H9 (cell line): Measurements from ENCODE around the gene VPS26A. TPM values are rescaled to one million over a fixed set of nuclear protein-coding genes. Genes with fewer than 3 reads are reported as not detected.

ENCODE experiments used
- DNase-seq: peaks from one replicate; pipeline ENCODE4 v3.0.0-alpha.2; 2017
- H2AFZ ChIP-seq: one replicate; pipeline ENCODE4 v1.6.1; 2013; ENCODE audit warnings: mild to moderate bottlenecking, low read length, control low read depth, moderate library complexity
- H2AK5ac ChIP-seq: 2 replicates; pipeline ENCODE4 v1.6.1; 2013; ENCODE audit warnings: low read length, control low read depth, mixed read lengths; ENCODE audit not compliant: insufficient read length
- H2BK120ac ChIP-seq: one replicate; pipeline ENCODE4 v1.6.1; 2013; ENCODE audit warnings: low read depth, mild to moderate bottlenecking, low read length, control low read depth, inconsistent platforms; ENCODE audit not compliant: poor library complexity, severe bottlenecking
- H2BK12ac ChIP-seq: 2 replicates; pipeline ENCODE4 v1.6.1; 2013; ENCODE audit warnings: low read length, control low read depth, mixed read lengths, low read depth; ENCODE audit not compliant: insufficient read length
- H2BK15ac ChIP-seq: 2 replicates; pipeline ENCODE4 v1.6.1; 2013; ENCODE audit warnings: low read depth, low read length, control low read depth
- H2BK20ac ChIP-seq: one replicate; pipeline ENCODE4 v1.6.1; 2013; ENCODE audit warnings: low read depth, mild to moderate bottlenecking, low read length, control low read depth, inconsistent platforms; ENCODE audit not compliant: poor library complexity, severe bottlenecking
- H2BK5ac ChIP-seq: 2 replicates; pipeline ENCODE4 v1.6.1; 2013; ENCODE audit warnings: low read length, control low read depth, mixed read lengths; ENCODE audit not compliant: insufficient read length
- H3K14ac ChIP-seq: 2 replicates; pipeline ENCODE4 v1.6.1; 2013; ENCODE audit warnings: low read length, control low read depth; ENCODE audit not compliant: insufficient read depth
- H3K18ac ChIP-seq: 2 replicates; pipeline ENCODE4 v1.6.1; 2013; ENCODE audit warnings: low read depth, mild to moderate bottlenecking, mixed read lengths, low read length, control low read depth; ENCODE audit not compliant: insufficient read length
- H3K23ac ChIP-seq: 2 replicates; pipeline ENCODE4 v1.6.1; 2013; ENCODE audit warnings: low read length, control low read depth, mixed read lengths, low read depth; ENCODE audit not compliant: insufficient read length
- H3K23me2 ChIP-seq: 2 replicates; pipeline ENCODE4 v1.6.1; 2013; ENCODE audit warnings: low read depth, mild to moderate bottlenecking, mixed read lengths, low read length, control low read depth; ENCODE audit not compliant: insufficient read length, poor library complexity, severe bottlenecking
- H3K27ac ChIP-seq: 2 replicates; pipeline ENCODE4 v1.5.1; 2013; ENCODE audit warnings: low read length, control low read depth, mixed read lengths, low read depth; ENCODE audit not compliant: insufficient read length
- H3K27me3 ChIP-seq: 2 replicates; pipeline ENCODE4 v1.6.1; 2013; ENCODE audit warnings: low read length, control low read depth, inconsistent platforms; ENCODE audit not compliant: insufficient read depth
- H3K4ac ChIP-seq: 2 replicates; pipeline ENCODE4 v1.6.1; 2013; ENCODE audit warnings: low read depth, mild to moderate bottlenecking, control low read depth, inconsistent platforms, low read length, moderate library complexity
- H3K4me1 ChIP-seq: 2 replicates; pipeline ENCODE4 v1.6.1; 2013; ENCODE audit warnings: low read length, control low read depth, inconsistent platforms; ENCODE audit not compliant: insufficient read depth
- H3K4me2 ChIP-seq: 2 replicates; pipeline ENCODE4 v1.6.1; 2013; ENCODE audit warnings: low read length, control low read depth, mixed read lengths; ENCODE audit not compliant: insufficient read length, insufficient read depth
- H3K56ac ChIP-seq: 2 replicates; pipeline ENCODE4 v1.6.1; 2013; ENCODE audit warnings: low read depth, mild to moderate bottlenecking, mixed read lengths, low read length, control low read depth; ENCODE audit not compliant: insufficient read length
- H3K79me1 ChIP-seq: 2 replicates; pipeline ENCODE4 v1.6.1; 2013; ENCODE audit warnings: low read depth, mild to moderate bottlenecking, moderate library complexity, low read length, control low read depth, inconsistent platforms; ENCODE audit not compliant: insufficient read depth, poor library complexity, severe bottlenecking
- H3K79me2 ChIP-seq: 2 replicates; pipeline ENCODE4 v1.6.1; 2013; ENCODE audit warnings: low read length, control low read depth, inconsistent platforms; ENCODE audit not compliant: insufficient read depth
- H3K9ac ChIP-seq: 2 replicates; pipeline ENCODE4 v1.6.1; 2013; ENCODE audit warnings: low read length, control low read depth, mixed read lengths; ENCODE audit not compliant: insufficient read length; ENCODE audit errors: extremely low read depth
- H3K9me3 ChIP-seq: one replicate; pipeline ENCODE4 v1.6.1; 2013; ENCODE audit warnings: low read depth, low read length, inconsistent platforms; ENCODE audit not compliant: control insufficient read depth
- H3T11ph ChIP-seq: one replicate; pipeline ENCODE4 v1.6.1; 2013; ENCODE audit warnings: mild to moderate bottlenecking, low read length, control low read depth, inconsistent platforms
- H4K20me1 ChIP-seq: one replicate; pipeline ENCODE4 v1.6.1; 2013; ENCODE audit not compliant: control insufficient read depth, insufficient read length, insufficient read depth
- H4K5ac ChIP-seq: 2 replicates; pipeline ENCODE4 v1.6.1; 2013; ENCODE audit warnings: low read depth, mild to moderate bottlenecking, mixed read lengths, low read length, control low read depth; ENCODE audit not compliant: insufficient read length
- H4K8ac ChIP-seq: replicated peaks from 2 replicates; pipeline ENCODE4 v1.6.1; 2013; ENCODE audit warnings: low read length, control low read depth, mixed read lengths, low read depth; ENCODE audit not compliant: insufficient read length
- H4K91ac ChIP-seq: 2 replicates; pipeline ENCODE4 v1.6.1; 2013; ENCODE audit warnings: low read depth, mild to moderate bottlenecking, moderate library complexity, mixed read lengths, low read length, control low read depth; ENCODE audit not compliant: insufficient read length
- H3K27ac Mint-ChIP-seq, 3 experiments: 2 replicates in 2 of 3; 3 replicates in 1 of 3; pipeline ENCODE4 v1.8.0; 2020 to 2021; ENCODE audit warnings: mixed read lengths in 3 of 3, mild to moderate bottlenecking in 1 of 3, moderate library complexity in 1 of 3
- H3K27me3 Mint-ChIP-seq: 2 replicates; pipeline ENCODE4 v1.8.0; 2021; ENCODE audit warnings: low read depth, mild to moderate bottlenecking, moderate library complexity, mixed read lengths
- H3K36me3 Mint-ChIP-seq, 3 experiments: 2 replicates in 2 of 3; 3 replicates in 1 of 3; pipeline ENCODE4 v1.8.0; 2020 to 2021; ENCODE audit warnings: low read depth in 3 of 3, mixed read lengths in 3 of 3; ENCODE audit not compliant: insufficient read depth in 1 of 3
- H3K4me1 Mint-ChIP-seq, 2 experiments: 2 replicates each; pipeline ENCODE4 v1.8.0; 2020; ENCODE audit warnings: mixed read lengths in 2 of 2
- H3K4me3 Mint-ChIP-seq, 2 experiments: 2 replicates in 1 of 2; 3 replicates in 1 of 2; pipeline ENCODE4 v1.8.0; 2020 to 2021; ENCODE audit warnings: mild to moderate bottlenecking in 2 of 2, mixed read lengths in 2 of 2, moderate library complexity in 1 of 2
- H3K9me3 Mint-ChIP-seq, 2 experiments: 2 replicates in 1 of 2; 3 replicates in 1 of 2; pipeline ENCODE4 v1.8.0; 2020; ENCODE audit warnings: mild to moderate bottlenecking in 2 of 2, mixed read lengths in 2 of 2, moderate library complexity in 1 of 2
- CTCF ChIP-seq: fragments of 200-600 bp; sonication (generic); conservative IDR thresholded peaks from 3 replicates; pipeline ENCODE4 v1.8.0; 2021; ENCODE audit warnings: antibody characterized with exemption, mild to moderate bottlenecking
- WGBS: extraction: QIAGEN DNeasy Blood & Tissue Kit; methylation state at CpG from one replicate; pipeline ENCODE4 v1.1.7; 2013; ENCODE audit warnings: missing lambda C conversion rate, low lambda C conversion rate, mixed read lengths; ENCODE audit not compliant: insufficient read length; ENCODE audit errors: extremely low coverage; 5-methylcytosine and 5-hydroxymethylcytosine counted together
- total RNA-seq: library from RNA; stranded (reverse); gene quantifications from 2 replicates; pipeline ENCODE4 v1.2.1, GENCODE V29; 2021

VPS26A gene
- total RNA-seq, 1 experiment from 2014 or later = 41.8 TPM

GRCh38 chr10:69100136-69100872, 23.7 kb upstream of the VPS26A start:
- no peaks in the 10 kb centered on the region for H3K9me3 Mint-ChIP-seq
- Histone ChIP-seq H4K91ac (no peak overlapping the region), H2BK15ac (no peak overlapping the region), H4K5ac (no peak overlapping the region), H3K79me2 (no peaks in the 10 kb centered on the region), H3K4me1 (peaks cover 2% of the 10 kb centered on the region; the same call in 1 of the 2 replicates), H2BK20ac (no peak overlapping the region), H2BK5ac (no peak overlapping the region), H3K23me2 (no peaks in the 10 kb centered on the region), H2AFZ (peak overlapping the region; percentile 87), H3K79me1 (no peaks in the 10 kb centered on the region), H3K23ac (no peak overlapping the region), H4K20me1 (no peaks in the 10 kb centered on the region), H3K18ac (no peak overlapping the region), H3K4ac (no peak overlapping the region), H4K8ac (peak overlapping the region; percentile 73), H2BK120ac (no peak overlapping the region), H2BK12ac (no peak overlapping the region), H2AK5ac (no peak overlapping the region), H3K4me2 (no peak overlapping the region), H3K14ac (peak overlapping the region; percentile 58; the same call in 1 of the 2 replicates), H3T11ph (no peak overlapping the region), H3K27me3 (no peaks in the 10 kb centered on the region), H3K56ac (no peak overlapping the region), H3K27ac (no peak overlapping the region), H3K9me3 (no peaks in the 10 kb centered on the region), H3K9ac (no peak overlapping the region)
- TF ChIP-seq CTCF = no peak
- H3K4me1 Mint-ChIP-seq = peaks cover 4 to 16% of the 10 kb centered on the region in 2 experiments
- H3K27me3 Mint-ChIP-seq = peaks cover 2% of the 10 kb centered on the region; the same call in 1 of the 2 replicates
- WGBS = no CpG with 5 or more reads among the region's 7 CpGs
- H3K36me3 Mint-ChIP-seq = no peaks in the 10 kb centered on the region
- no peak overlapping the region; a peak in 1 of 5 replicates for H3K4me3 Mint-ChIP-seq
- peak overlapping the region in 1 of 3 experiments; percentile 50; a peak in 2 of 7 replicates for H3K27ac Mint-ChIP-seq
- DNase-seq = peak; percentile 74
